Fibroblast of lung (primary cell): Measurements from ENCODE around the gene PLXNA2.

Experiments
- EZH2 ChIP-seq: IDR thresholded peaks from 2 replicates; pipeline ENCODE4 v1.5.1; 2012; ENCODE audit warnings: low read length, control low read depth, mild to moderate bottlenecking; ENCODE audit errors: missing control alignments
- TF ChIP-seq, protein P1 (sequence below), 2 donors: IDR thresholded peaks in 1 of 2; conservative IDR thresholded peaks in 1 of 2; 1 replicate in 1 of 2; 2 replicates in 1 of 2; pipeline ENCODE4 v1.5.1; 2011 to 2012; ENCODE audit warnings: low read length in 2 of 2, control low read depth in 1 of 2, inconsistent platforms in 1 of 2, low read depth in 1 of 2, mild to moderate bottlenecking in 1 of 2

DNA sequence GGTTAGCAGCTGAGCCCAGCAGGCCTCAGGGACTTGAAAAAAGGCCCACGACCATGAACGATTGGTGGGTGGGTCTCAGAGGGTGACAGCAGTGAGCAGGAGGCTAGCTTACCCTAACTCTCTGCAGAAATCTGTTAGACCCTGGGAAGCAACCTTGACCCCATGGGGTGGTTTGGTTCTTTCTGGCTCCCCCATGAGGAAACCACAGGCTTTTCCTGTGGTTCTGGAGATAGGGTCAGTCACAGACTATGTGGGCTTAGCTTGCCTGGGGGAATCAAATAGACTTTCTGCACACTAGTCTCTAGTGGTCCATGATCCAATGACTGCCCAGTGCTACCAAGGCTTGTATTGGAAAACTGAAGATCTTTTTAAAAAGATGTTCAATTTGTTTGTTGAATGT is 118.1 kb downstream of the PLXNA2 start:
- TF ChIP-seq, protein P1, sequence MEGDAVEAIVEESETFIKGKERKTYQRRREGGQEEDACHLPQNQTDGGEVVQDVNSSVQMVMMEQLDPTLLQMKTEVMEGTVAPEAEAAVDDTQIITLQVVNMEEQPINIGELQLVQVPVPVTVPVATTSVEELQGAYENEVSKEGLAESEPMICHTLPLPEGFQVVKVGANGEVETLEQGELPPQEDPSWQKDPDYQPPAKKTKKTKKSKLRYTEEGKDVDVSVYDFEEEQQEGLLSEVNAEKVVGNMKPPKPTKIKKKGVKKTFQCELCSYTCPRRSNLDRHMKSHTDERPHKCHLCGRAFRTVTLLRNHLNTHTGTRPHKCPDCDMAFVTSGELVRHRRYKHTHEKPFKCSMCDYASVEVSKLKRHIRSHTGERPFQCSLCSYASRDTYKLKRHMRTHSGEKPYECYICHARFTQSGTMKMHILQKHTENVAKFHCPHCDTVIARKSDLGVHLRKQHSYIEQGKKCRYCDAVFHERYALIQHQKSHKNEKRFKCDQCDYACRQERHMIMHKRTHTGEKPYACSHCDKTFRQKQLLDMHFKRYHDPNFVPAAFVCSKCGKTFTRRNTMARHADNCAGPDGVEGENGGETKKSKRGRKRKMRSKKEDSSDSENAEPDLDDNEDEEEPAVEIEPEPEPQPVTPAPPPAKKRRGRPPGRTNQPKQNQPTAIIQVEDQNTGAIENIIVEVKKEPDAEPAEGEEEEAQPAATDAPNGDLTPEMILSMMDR (conservative IDR thresholded peaks at IDR 0.05 in 1 of 2, IDR thresholded peaks at IDR 0.05 in 1 of 2; ENCODE audit: low read depth in 1 of 2, low read length in 2 of 2) = no peak
- no peak for TF ChIP-seq EZH2
